HepG2 (cell line): ENCODE data around the gene PTPRF.

Source experiments
- ATF7 ChIP-seq, 2 experiments: fragments of 450-650 bp in 1 of 2; sonication (generic) in 1 of 2; formaldehyde crosslinking in 1 of 2; IDR thresholded peaks; 2 replicates each; pipeline versions ENCODE4 v1.4.0 to v1.6.1; 2016 to 2020; ENCODE audit warnings: antibody characterized with exemption in 1 of 2, mild to moderate bottlenecking in 1 of 2, missing genetic modification reagents in 1 of 2
- FOXP1 ChIP-seq, 2 experiments: fragments of 450-650 bp in 1 of 2; IDR thresholded peaks; 2 replicates each; pipeline ENCODE4 v1.6.1; 2017 to 2018; ENCODE audit warnings: antibody characterized with exemption in 1 of 2
- MXI1 ChIP-seq: IDR thresholded peaks from 3 replicates; pipeline ENCODE4 v1.6.1; 2012; ENCODE audit warnings: low read depth, low read length, inconsistent platforms, borderline replicate concordance
- POLR2A ChIP-seq, 2 experiments: IDR thresholded peaks; 2 replicates each; pipeline ENCODE4 v1.6.1; 2011; ENCODE audit warnings: low read depth in 2 of 2, low read length in 2 of 2, mild to moderate bottlenecking in 1 of 2, moderate library complexity in 1 of 2; ENCODE audit not compliant: insufficient read depth in 1 of 2
- SIN3A ChIP-seq: IDR thresholded peaks from 2 replicates; pipeline ENCODE4 v1.6.1; 2011; ENCODE audit warnings: low read depth, mild to moderate bottlenecking, control low read depth, low read length, borderline replicate concordance
- SPEN ChIP-seq: sonication (generic); formaldehyde crosslinking; IDR thresholded peaks from 2 replicates; pipeline ENCODE4 v1.5.1; 2020; ENCODE audit warnings: low read depth, mild to moderate bottlenecking, missing genetic modification reagents
- ZBTB42 ChIP-seq: sonication (generic); formaldehyde crosslinking; IDR thresholded peaks from 2 replicates; pipeline ENCODE4 v1.5.0; 2020; ENCODE audit warnings: mild to moderate bottlenecking, missing genetic modification reagents
- TF ChIP-seq, protein P1 (sequence below): sonication (generic); formaldehyde crosslinking; IDR thresholded peaks from 2 replicates; pipeline ENCODE4 v1.5.0; 2020; ENCODE audit warnings: mild to moderate bottlenecking, missing genetic modification reagents, moderate library complexity
- TF ChIP-seq, protein P2 (sequence below): sonication (generic); formaldehyde crosslinking; IDR thresholded peaks from 2 replicates; pipeline ENCODE4 v1.4.0; 2020; ENCODE audit warnings: missing genetic modification reagents; ENCODE audit errors: not compliant biosample characterization

DNA sequence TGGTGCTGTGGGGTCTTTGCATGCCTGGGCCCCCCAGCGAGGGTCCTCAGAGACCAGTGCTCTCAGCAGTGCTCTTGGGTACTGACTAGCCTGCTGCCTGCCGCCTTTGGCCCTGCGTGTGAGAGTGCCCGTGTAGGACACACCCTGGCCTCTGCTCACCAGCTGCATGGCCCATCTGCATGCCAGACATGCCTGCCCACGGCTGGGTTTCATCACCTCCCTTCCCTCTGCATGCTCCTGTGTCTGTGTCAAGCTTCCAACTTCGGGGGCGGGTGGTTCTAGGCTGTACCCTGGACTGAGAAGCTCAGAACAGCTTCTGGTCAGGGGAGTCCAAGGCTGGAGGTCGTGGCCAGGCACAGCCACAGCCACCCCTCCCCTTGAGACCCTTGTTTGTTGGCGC is 56.9 kb downstream of the PTPRF start:
- TF ChIP-seq ZBTB42 (CRISPR knock-in tag) (no peak), SIN3A (no peak), FOXP1 (IDR thresholded peaks at IDR 0.05) (no peak), FOXP1 (CRISPR knock-in tag; IDR thresholded peaks at IDR 0.05) (no peak), POLR2A (IDR thresholded peaks at IDR 0.05; ENCODE audit: insufficient read depth in 1 of 2, low read depth in 2 of 2, low read length in 2 of 2) (no peak), SPEN (CRISPR knock-in tag) (no peak), ATF7 (IDR thresholded peaks at IDR 0.05) (no peak), ATF7 (CRISPR knock-in tag; IDR thresholded peaks at IDR 0.05) (no peak), MXI1 (no peak)
- TF ChIP-seq, protein P1, sequence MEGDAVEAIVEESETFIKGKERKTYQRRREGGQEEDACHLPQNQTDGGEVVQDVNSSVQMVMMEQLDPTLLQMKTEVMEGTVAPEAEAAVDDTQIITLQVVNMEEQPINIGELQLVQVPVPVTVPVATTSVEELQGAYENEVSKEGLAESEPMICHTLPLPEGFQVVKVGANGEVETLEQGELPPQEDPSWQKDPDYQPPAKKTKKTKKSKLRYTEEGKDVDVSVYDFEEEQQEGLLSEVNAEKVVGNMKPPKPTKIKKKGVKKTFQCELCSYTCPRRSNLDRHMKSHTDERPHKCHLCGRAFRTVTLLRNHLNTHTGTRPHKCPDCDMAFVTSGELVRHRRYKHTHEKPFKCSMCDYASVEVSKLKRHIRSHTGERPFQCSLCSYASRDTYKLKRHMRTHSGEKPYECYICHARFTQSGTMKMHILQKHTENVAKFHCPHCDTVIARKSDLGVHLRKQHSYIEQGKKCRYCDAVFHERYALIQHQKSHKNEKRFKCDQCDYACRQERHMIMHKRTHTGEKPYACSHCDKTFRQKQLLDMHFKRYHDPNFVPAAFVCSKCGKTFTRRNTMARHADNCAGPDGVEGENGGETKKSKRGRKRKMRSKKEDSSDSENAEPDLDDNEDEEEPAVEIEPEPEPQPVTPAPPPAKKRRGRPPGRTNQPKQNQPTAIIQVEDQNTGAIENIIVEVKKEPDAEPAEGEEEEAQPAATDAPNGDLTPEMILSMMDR (CRISPR knock-in tag): no peak
- TF ChIP-seq, protein P2, sequence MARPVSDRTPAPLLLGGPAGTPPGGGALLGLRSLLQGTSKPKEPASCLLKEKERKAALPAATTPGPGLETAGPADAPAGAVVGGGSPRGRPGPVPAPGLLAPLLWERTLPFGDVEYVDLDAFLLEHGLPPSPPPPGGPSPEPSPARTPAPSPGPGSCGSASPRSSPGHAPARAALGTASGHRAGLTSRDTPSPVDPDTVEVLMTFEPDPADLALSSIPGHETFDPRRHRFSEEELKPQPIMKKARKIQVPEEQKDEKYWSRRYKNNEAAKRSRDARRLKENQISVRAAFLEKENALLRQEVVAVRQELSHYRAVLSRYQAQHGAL (CRISPR knock-in tag): no peak
